ENCODE measurements around the gene SIX3. TPM values are rescaled to one million over a fixed set of nuclear protein-coding genes. Genes with fewer than 3 reads are reported as not detected.

Gene SIX3
- total RNA-seq, 4 donors from 2014 or later = not detected

DNA sequence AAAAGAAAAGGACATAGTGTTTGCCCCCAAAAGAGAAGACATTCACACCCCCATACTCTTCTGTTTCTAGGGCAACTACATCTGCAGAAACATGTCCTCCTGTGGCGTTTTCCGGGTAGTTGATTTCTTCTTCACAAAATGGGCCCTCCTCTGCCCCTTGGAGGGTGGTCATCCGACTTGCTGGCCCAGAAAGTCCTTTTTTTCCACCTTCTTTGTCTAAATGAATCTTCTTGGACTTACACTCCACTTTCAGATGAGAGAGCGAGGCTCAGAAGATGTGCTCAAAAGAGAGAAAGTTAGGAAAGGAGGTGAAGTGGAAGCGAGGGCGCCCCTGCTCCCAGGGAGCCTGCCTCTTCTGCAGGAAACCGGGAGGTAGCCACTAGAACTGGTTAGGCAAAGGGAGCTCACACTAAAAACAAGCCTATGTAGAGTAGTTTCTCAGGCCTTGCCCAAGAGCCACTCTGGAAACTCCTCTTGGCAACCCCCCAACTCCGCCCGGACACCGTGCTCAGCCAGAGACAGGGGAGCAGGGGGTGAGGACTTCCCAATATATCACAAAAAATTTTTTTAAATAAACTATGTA lies 10.2 kb upstream of the SIX3 start:
- ATAC-seq = no peak
- peaks cover 83 to 96% (median 91%) of the 10 kb centered on the region in 3 donors for H3K27me3 ChIP-seq
- DNase-seq = no peak
- intact Hi-C loops (cut with DNase I; ENCODE audit: low total_unique reads) = no loop called here
- H3K36me3 ChIP-seq = no peaks in the 10 kb centered on the region
- H3K4me1 ChIP-seq = peaks cover 11 to 30% of the 10 kb centered on the region in 2 donors
- H3K27ac ChIP-seq = no peak overlapping the region
- in situ Hi-C loops (cut with MboI; ENCODE audit: low sequenced_read_pairs in 4 of 4) = loop anchor here in 1 of 4 donors (25.0 kb wide), 1 partner anchor 894 kb away; no protein-coding TSS in a partner anchor
- no peak overlapping the region for H3K4me3 ChIP-seq
- H3K9me3 ChIP-seq = no peaks in the 10 kb centered on the region
- TF ChIP-seq POLR2A (IDR thresholded peaks at IDR 0.05) = no peak
- TF ChIP-seq, protein P1, sequence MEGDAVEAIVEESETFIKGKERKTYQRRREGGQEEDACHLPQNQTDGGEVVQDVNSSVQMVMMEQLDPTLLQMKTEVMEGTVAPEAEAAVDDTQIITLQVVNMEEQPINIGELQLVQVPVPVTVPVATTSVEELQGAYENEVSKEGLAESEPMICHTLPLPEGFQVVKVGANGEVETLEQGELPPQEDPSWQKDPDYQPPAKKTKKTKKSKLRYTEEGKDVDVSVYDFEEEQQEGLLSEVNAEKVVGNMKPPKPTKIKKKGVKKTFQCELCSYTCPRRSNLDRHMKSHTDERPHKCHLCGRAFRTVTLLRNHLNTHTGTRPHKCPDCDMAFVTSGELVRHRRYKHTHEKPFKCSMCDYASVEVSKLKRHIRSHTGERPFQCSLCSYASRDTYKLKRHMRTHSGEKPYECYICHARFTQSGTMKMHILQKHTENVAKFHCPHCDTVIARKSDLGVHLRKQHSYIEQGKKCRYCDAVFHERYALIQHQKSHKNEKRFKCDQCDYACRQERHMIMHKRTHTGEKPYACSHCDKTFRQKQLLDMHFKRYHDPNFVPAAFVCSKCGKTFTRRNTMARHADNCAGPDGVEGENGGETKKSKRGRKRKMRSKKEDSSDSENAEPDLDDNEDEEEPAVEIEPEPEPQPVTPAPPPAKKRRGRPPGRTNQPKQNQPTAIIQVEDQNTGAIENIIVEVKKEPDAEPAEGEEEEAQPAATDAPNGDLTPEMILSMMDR (IDR thresholded peaks at IDR 0.05 in 4 of 5, conservative IDR thresholded peaks at IDR 0.05 in 1 of 5) = no peak

DNA sequence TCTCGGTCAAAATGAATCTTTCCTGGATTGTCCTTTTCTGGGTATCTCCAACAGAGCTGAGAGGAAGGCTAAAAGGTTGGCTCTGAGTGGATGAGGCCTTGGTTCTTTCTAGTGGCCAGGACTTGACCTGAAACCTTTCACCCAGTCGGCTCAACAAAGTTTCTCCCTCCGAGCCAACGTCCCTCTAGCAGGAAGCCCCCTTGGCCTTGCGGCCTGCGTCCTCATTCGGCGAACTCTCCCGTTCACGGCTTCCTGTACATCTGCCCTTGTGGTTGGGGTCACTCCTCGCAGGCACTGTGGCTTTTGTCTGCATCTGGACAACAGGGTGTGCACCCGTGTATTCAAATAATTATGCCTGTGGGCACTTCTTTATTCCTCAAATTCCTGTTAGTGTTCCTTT lies 9.4 kb upstream of the SIX3 start:
- in situ Hi-C loops (cut with MboI; ENCODE audit: low sequenced_read_pairs in 4 of 4) = loop anchor here in 1 of 4 donors (25.0 kb wide), 1 partner anchor 895 kb away; no protein-coding TSS in a partner anchor
- H3K9me3 ChIP-seq = no peaks in the 10 kb centered on the region
- DNase-seq (no peak), ATAC-seq (no peak)
- TF ChIP-seq POLR2A (IDR thresholded peaks at IDR 0.05) = no peak
- TF ChIP-seq, protein P1 (IDR thresholded peaks at IDR 0.05 in 4 of 5, conservative IDR thresholded peaks at IDR 0.05 in 1 of 5) = no peak
- H3K36me3 ChIP-seq = no peaks in the 10 kb centered on the region
- peaks cover 86 to 99% (median 92%) of the 10 kb centered on the region in 3 donors for H3K27me3 ChIP-seq
- peaks cover 11 to 30% of the 10 kb centered on the region in 2 donors for H3K4me1 ChIP-seq
- intact Hi-C loops (cut with DNase I; ENCODE audit: low total_unique reads) = no loop called here
- no peak overlapping the region for H3K4me3 ChIP-seq
- H3K27ac ChIP-seq = no peak overlapping the region

DNA sequence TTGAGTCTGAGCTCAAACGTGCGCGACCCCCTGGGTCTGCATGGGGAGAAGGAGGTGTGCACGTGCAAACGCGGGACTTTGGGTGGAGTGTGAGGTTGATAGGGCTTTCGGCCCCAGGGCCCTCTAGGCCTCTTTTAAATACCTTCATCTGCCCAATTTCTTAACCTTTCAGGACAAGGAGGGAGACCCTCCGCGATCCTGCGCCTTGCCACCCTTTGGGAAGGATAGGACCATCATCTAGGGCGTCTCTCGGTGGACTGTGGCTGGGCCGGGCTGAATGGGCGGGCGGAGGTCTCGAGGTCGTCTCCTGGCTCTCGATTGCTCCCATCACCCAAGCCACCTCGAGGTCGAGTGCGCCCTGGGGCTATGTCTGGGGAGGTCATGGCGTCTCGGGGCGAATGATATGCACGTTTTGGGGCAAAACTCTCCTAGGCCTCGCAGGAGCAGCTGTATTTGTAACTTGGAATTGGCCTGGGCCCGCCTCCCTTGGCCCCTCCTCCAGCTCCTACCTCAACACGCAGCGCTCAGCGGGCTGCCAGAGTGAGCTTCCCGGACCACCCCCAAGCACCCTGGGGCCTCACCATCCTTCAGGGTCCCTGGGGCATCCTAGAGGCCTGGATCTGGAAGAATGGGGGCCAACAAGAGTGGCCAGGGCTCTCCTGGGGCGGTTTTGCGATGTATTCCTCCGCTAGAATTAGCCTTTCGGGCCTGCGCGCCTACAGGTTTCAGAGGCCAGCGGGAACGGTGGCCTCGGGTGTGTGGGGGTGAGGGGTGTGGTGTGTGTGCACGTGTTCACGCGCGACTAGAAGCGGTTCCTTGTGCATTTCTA lies 8.7 kb upstream of the SIX3 start:
- ATAC-seq (no peak), DNase-seq (no peak)
- intact Hi-C loops (cut with DNase I; ENCODE audit: low total_unique reads) (no loop called here), in situ Hi-C loops (cut with MboI; ENCODE audit: low sequenced_read_pairs in 4 of 4) (loop anchor here in 1 of 4 donors (25.0 kb wide), 1 partner anchor 895 kb away; no protein-coding TSS in a partner anchor)
- no peaks in the 10 kb centered on the region for H3K36me3 ChIP-seq
- no peak for TF ChIP-seq POLR2A (IDR thresholded peaks at IDR 0.05)
- TF ChIP-seq, protein P1 (IDR thresholded peaks at IDR 0.05 in 4 of 5, conservative IDR thresholded peaks at IDR 0.05 in 1 of 5) = no peak
- H3K4me1 ChIP-seq = peaks cover 11 to 28% of the 10 kb centered on the region in 2 donors
- no peak overlapping the region for H3K27ac ChIP-seq
- H3K4me3 ChIP-seq = no peak overlapping the region
- no peaks in the 10 kb centered on the region for H3K9me3 ChIP-seq
- H3K27me3 ChIP-seq = peaks cover 86 to 99% (median 92%) of the 10 kb centered on the region in 3 donors

DNA sequence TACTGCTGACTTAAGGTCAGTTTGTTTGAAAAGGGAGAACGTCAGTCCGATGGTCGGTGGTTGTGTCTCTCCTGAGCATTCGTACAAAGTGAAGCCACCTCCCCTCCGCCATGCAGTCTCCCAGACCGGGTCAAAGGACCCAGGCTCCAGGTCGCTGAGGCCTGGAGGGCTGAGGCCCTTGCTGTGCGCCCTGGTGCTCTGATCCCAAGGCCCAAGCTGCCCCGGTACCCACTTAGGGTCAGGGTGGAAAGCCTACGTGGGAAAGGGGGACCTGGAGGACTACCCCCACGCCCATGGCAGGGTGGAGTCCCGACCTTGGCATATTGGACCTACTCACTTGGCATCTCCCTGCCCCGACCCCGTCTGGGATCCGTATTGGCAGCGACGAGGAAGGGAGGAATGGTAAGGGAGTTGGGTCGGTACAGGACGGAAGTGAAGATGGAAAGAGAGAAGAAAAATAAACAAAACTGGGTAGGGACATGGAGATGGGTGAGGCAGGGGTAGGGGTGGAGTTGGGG lies 8.0 kb upstream of the SIX3 start:
- peaks cover 86 to 99% (median 92%) of the 10 kb centered on the region in 3 donors for H3K27me3 ChIP-seq
- no peak overlapping the region for H3K4me3 ChIP-seq
- no peaks in the 10 kb centered on the region for H3K9me3 ChIP-seq
- no peaks in the 10 kb centered on the region for H3K36me3 ChIP-seq
- no peak overlapping the region for H3K27ac ChIP-seq
- H3K4me1 ChIP-seq = peaks cover 6 to 25% of the 10 kb centered on the region in 2 donors
- in situ Hi-C loops (cut with MboI; ENCODE audit: low sequenced_read_pairs in 4 of 4) = loop anchor here in 1 of 4 donors (25.0 kb wide), 1 partner anchor 896 kb away; no protein-coding TSS in a partner anchor
- ATAC-seq = no peak
- TF ChIP-seq, protein P1 (IDR thresholded peaks at IDR 0.05 in 4 of 5, conservative IDR thresholded peaks at IDR 0.05 in 1 of 5) = no peak
- TF ChIP-seq POLR2A (IDR thresholded peaks at IDR 0.05) = no peak
- intact Hi-C loops (cut with DNase I; ENCODE audit: low total_unique reads) = no loop called here
- DNase-seq = no peak
